ENCODE measurements around the gene DENND5B.

Gene DENND5B

DNA sequence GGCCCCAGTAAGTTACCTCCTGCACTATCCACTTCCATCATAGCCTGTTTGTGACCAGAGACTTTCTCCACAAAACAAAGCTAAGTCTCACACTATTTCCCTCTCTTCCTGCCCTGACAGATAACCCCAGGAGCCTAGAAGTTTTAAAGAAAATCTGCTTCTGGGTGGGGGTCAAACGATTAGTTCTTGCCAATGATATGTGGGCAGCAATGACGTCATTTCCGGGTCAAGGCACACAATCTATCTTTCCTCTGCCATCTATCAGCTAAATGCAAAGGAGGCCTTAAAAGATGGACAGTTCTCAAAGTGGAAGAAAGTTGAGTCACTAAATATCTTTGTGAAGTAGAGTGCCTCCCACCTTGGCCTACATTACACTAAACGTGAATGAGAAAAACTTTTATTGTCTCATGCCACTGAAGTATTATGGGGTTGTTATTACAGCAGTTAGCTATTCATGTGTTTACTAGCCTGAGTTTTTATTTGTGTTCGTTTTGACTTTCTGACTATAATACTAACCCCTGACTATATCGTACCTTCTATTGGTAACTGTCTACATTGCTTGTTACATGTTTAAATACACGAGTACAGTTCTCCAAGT is 86.2 kb downstream of the DENND5B start:
- TF ChIP-seq POLR2AphosphoS5 (IDR thresholded peaks at IDR 0.05; ENCODE audit: low read depth, low read length), result no peak
- no peak for TF ChIP-seq TAF1 (IDR thresholded peaks at IDR 0.05; ENCODE audit: borderline replicate concordance, insufficient read depth, low read length)
- TF ChIP-seq FOXP2 (optimal IDR thresholded peaks at IDR 0.05; ENCODE audit: borderline replicate concordance, extremely low read depth, extremely low read length, insufficient read depth), result no peak
- no peak for TF ChIP-seq SIN3A (IDR thresholded peaks at IDR 0.05; ENCODE audit: borderline replicate concordance, insufficient read depth, low read length)
- TF ChIP-seq, protein P1, sequence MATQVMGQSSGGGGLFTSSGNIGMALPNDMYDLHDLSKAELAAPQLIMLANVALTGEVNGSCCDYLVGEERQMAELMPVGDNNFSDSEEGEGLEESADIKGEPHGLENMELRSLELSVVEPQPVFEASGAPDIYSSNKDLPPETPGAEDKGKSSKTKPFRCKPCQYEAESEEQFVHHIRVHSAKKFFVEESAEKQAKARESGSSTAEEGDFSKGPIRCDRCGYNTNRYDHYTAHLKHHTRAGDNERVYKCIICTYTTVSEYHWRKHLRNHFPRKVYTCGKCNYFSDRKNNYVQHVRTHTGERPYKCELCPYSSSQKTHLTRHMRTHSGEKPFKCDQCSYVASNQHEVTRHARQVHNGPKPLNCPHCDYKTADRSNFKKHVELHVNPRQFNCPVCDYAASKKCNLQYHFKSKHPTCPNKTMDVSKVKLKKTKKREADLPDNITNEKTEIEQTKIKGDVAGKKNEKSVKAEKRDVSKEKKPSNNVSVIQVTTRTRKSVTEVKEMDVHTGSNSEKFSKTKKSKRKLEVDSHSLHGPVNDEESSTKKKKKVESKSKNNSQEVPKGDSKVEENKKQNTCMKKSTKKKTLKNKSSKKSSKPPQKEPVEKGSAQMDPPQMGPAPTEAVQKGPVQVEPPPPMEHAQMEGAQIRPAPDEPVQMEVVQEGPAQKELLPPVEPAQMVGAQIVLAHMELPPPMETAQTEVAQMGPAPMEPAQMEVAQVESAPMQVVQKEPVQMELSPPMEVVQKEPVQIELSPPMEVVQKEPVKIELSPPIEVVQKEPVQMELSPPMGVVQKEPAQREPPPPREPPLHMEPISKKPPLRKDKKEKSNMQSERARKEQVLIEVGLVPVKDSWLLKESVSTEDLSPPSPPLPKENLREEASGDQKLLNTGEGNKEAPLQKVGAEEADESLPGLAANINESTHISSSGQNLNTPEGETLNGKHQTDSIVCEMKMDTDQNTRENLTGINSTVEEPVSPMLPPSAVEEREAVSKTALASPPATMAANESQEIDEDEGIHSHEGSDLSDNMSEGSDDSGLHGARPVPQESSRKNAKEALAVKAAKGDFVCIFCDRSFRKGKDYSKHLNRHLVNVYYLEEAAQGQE (IDR thresholded peaks at IDR 0.05; ENCODE audit: insufficient read depth in 1 of 2, low read depth in 2 of 2, low read length in 2 of 2), result no peak

DNA sequence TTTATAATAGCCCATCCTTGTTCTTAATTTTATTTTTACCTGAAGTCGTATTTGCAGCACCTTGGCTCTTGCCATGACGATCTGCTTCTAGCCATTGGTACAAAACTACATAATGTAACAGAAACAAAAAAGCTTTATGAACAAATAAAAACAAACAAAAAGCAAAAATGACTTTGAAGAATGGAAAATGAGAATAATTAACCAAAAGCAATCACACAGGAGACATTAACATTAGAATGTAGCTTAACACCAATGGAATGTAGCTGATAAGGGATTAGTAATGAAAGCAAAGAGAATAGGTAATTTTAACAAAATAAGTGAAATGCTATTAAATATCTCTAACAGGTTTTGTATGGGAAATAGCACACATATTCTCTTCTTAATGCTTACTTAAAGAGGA is 91.4 kb downstream of the DENND5B start:
- TF ChIP-seq POLR2AphosphoS5 (IDR thresholded peaks at IDR 0.05; ENCODE audit: low read depth, low read length), result no peak

DNA sequence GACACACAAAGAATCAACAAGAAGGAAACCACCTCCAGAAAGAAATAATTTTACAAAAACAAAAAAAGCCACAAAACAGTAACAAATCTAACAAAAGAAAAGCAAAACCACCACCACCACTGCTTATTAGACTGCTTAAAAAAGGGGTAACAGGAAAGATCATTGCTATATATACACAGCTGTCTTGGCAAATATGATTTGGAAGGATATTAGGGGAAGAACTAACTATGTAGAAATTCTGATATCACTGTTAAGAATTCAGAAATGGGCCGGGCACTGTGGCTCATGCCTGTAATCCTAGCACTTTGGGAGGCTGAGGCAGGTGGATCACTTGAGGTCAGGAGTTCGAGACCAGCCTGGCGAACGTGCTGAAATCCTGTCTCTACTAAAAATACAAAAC is 92.5 kb downstream of the DENND5B start:
- TF ChIP-seq SIN3A (IDR thresholded peaks at IDR 0.05; ENCODE audit: borderline replicate concordance, insufficient read depth, low read length) (no peak), TAF1 (IDR thresholded peaks at IDR 0.05; ENCODE audit: borderline replicate concordance, insufficient read depth, low read length) (no peak), POLR2AphosphoS5 (IDR thresholded peaks at IDR 0.05; ENCODE audit: low read depth, low read length) (no peak), FOXP2 (optimal IDR thresholded peaks at IDR 0.05; ENCODE audit: borderline replicate concordance, extremely low read depth, extremely low read length, insufficient read depth) (no peak)
- TF ChIP-seq, protein P1 (IDR thresholded peaks at IDR 0.05; ENCODE audit: insufficient read depth in 1 of 2, low read depth in 2 of 2, low read length in 2 of 2), result no peak

DNA sequence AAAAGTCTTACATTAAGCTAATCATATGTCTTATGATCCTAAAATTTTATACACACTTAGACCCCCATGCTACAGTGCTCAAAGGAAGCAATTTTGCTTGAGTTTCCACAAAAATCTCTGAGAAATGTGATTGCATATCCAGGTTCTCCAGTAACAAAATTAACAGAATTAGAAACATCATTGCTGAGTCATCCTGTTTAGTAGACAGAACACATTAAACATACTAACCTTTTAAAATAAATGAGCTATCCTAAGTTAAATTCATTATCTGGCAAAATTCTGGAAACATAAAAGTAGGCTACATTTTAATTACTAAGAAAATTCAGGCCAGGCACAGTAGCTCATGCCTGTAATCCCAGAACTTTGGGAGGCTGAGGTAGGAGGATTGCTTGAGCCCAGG is 94.7 kb downstream of the DENND5B start:
- TF ChIP-seq TAF1 (IDR thresholded peaks at IDR 0.05; ENCODE audit: borderline replicate concordance, insufficient read depth, low read length) (no peak), POLR2AphosphoS5 (IDR thresholded peaks at IDR 0.05; ENCODE audit: low read depth, low read length) (no peak), SIN3A (IDR thresholded peaks at IDR 0.05; ENCODE audit: borderline replicate concordance, insufficient read depth, low read length) (no peak), FOXP2 (optimal IDR thresholded peaks at IDR 0.05; ENCODE audit: borderline replicate concordance, extremely low read depth, extremely low read length, insufficient read depth) (no peak)
- TF ChIP-seq, protein P1 (IDR thresholded peaks at IDR 0.05; ENCODE audit: insufficient read depth in 1 of 2, low read depth in 2 of 2, low read length in 2 of 2), result no peak

DNA sequence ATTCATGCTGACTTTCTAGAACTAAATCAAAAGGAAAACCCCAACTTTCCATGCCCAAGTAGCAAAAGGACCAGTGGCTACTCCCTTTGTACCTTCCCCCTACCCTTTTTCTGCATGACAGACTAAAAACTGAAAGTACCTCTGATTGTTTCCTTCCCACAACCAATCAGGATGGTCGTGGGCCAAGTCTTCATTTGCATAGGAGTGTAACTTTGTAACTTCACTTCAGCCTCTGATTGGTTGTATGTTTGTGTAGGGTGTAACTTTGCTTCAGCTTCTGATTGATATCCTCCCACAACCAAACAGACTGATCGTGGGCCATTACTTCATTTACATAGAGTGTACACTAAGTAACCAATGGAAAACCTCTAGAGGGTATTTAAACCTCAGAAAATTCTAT is 96.5 kb downstream of the DENND5B start:
- TF ChIP-seq TAF1 (IDR thresholded peaks at IDR 0.05; ENCODE audit: borderline replicate concordance, insufficient read depth, low read length) (no peak), SIN3A (IDR thresholded peaks at IDR 0.05; ENCODE audit: borderline replicate concordance, insufficient read depth, low read length) (no peak), POLR2AphosphoS5 (IDR thresholded peaks at IDR 0.05; ENCODE audit: low read depth, low read length) (no peak), FOXP2 (optimal IDR thresholded peaks at IDR 0.05; ENCODE audit: borderline replicate concordance, extremely low read depth, extremely low read length, insufficient read depth) (no peak)
- TF ChIP-seq, protein P1 (IDR thresholded peaks at IDR 0.05; ENCODE audit: insufficient read depth in 1 of 2, low read depth in 2 of 2, low read length in 2 of 2), result no peak

All from PFSK-1 (cell line).